MG63 (cell line): ENCODE measurements around the gene SLC35D1. TPM values are rescaled to one million over a fixed set of nuclear protein-coding genes. Genes with fewer than 3 reads are reported as not detected.
"Not testable (repeated sequence)": the region's sequence is repeated elsewhere in the genome, so short reads cannot be mapped to it uniquely, and the experiment has no call there.

Experiments used
- DNase-seq: peaks from one replicate; pipeline ENCODE4 v3.0.0-alpha.2; 2020
- H3K27me3 ChIP-seq: fragments of 250-450 bp; sonication (Bioruptor Pico); 2 replicates; pipeline ENCODE4 v1.5.1; 2020; ENCODE audit warnings: mild to moderate bottlenecking, moderate library complexity
- H3K36me3 ChIP-seq: fragments of 250-450 bp; sonication (Bioruptor Pico); 2 replicates; pipeline ENCODE4 v1.5.1; 2020; ENCODE audit warnings: mild to moderate bottlenecking, moderate library complexity
- H3K4me3 ChIP-seq: fragments of 250-450 bp; sonication (Bioruptor Pico); 2 replicates; pipeline ENCODE4 v1.5.1; 2020; ENCODE audit warnings: mild to moderate bottlenecking, moderate library complexity
- H3K9me3 ChIP-seq: fragments of 250-450 bp; sonication (Bioruptor Pico); 2 replicates; pipeline ENCODE4 v1.5.1; 2020; ENCODE audit warnings: mild to moderate bottlenecking, moderate library complexity
- total RNA-seq: library from RNA; depleted of rRNA; stranded (reverse); fragments of >200 nt; shearing (Covaris generic); gene quantifications from 2 replicates; pipeline ENCODE4 v1.2.3, GENCODE V29; 2014; ENCODE audit warnings: low replicate concordance

Gene SLC35D1
- total RNA-seq, 1 experiment from 2014 or later: 4.1 TPM

DNA sequence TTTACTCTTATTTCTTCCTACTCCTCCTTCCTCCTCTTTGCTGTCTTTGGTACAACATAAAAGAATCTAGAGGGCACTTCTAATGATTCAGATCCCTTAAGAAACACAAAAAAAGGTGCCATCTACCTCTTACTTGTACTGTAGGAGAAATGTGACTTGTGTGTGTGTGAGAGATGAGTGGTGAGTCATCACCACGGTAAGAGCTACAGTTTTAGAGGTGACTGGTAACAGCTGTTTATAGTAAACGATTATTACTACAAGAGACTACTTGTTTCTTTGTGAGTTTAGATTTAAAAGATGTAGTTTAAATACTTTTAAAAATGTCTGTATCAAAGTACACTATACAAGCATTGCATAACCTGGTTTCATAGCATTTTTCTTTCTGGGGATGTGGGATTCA is 40.4 kb downstream of the SLC35D1 start:
- peaks cover 12% of the 10 kb centered on the region for H3K36me3 ChIP-seq
- no peak for DNase-seq
- peaks cover 2% of the 10 kb centered on the region; the same call in 1 of the 2 replicates for H3K9me3 ChIP-seq
- no peak overlapping the region for H3K4me3 ChIP-seq
- H3K27me3 ChIP-seq: no peaks in the 10 kb centered on the region

DNA sequence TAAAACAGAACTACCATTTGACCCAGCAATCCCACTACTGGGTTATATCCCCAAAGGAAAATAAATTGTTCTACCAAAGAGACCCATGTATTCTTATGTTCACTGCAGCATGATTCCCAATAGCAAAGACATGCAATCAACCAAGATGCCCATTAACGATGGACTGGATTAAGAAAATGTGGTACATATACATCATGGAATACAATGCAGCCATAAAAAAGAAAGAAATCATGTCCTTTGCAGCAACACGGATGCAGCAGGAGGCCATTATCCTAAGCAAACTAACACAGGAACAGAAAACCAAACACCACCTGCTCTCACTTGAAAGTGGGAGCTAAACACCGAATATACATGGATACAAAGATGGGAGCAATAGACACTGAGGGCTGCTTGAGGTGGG is 44.2 kb downstream of the SLC35D1 start:
- H3K4me3 ChIP-seq: no peak overlapping the region
- DNase-seq: no peak
- peaks cover 6% of the 10 kb centered on the region for H3K36me3 ChIP-seq
- no peaks in the 10 kb centered on the region for H3K27me3 ChIP-seq
- peaks cover 2% of the 10 kb centered on the region; the same call in 1 of the 2 replicates for H3K9me3 ChIP-seq

DNA sequence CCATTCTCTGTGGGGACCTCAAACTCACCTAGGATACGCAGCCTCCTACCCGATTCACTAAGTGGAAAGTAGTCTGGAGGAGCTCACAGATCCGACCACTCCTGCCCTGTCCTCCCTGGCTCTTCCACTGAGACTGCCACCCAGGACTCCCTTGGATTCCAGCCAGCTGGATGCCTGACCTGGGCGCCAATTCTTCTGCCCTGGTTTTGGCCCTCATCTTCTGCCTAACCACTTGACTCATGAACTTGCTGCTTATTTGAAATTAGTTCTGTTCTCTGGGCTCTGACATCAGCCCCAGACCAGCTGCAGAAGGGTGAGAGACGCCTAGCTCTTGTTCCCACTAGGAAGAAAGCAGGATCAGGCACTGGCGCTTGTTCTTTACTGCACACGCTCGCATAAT is 48.9 kb downstream of the SLC35D1 start:
- no peak for DNase-seq

DNA sequence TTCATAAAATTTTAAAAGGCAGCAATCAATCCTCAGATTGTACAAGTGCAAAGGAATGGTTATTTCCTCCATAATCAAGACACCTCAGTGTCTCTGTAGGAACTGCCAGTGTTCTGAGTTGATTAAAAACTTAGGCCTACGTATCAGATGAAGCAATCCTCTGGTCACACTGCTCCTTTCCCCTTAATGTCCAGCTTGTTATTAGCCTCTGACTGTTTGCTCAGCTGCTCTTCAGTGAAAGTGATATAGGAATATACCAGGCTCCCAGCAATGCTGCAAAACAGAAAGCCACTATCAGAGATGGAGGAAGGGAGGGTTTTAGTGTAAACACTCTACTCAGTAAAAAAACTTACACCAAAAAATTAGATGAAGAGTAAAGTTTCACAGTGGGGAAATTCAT is 49.8 kb downstream of the SLC35D1 start:
- no peak for DNase-seq
- Histone ChIP-seq H3K36me3 (peaks cover 10% of the 10 kb centered on the region), H3K9me3 (no peaks in the 10 kb centered on the region), H3K27me3 (no peaks in the 10 kb centered on the region), H3K4me3 (no peak overlapping the region)

More for the DNA sequence above, 48.9 kb downstream of the SLC35D1 start:
- Histone ChIP-seq H3K27me3 (no peaks in the 10 kb centered on the region), H3K4me3 (no peak overlapping the region), H3K36me3 (peaks cover 10% of the 10 kb centered on the region), H3K9me3 (no peaks in the 10 kb centered on the region)

DNA sequence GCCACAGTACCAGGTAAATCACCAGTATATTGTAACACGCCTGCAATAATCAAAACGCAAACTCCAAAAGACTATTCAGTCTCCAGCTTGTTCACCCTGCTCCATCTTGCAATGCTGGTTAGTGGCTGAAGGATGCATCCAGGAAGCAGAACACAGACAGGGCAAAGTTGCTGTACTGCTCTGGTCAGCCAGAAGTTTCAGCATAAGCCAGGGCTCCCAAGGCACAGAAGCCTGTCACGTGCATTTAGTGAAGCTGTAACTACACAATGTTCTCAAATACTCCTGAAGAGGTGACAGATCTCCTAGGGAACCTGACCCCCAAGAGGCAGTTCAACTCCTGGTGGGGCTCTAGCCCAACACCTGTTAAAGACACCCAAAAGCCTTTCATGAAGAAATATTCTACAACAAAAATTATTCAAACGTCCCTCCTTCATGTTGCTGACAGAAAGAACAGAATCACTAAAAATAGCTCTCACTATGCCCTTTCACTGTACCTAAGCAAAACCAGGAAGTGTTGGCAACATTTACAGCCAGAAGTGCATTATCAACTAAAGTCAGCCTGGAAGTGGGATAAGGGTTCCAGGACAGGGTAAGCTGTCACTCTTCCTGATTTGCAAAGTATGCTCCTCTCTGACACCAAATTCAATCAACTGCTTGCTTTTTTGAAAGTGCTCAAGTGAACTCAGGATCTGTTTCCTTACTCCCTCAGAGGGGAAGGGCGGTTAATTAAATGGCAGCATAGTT is 52.1 kb downstream of the SLC35D1 start:
- H3K4me3 ChIP-seq: no peak overlapping the region
- no peaks in the 10 kb centered on the region for H3K27me3 ChIP-seq
- DNase-seq: no peak
- H3K9me3 ChIP-seq: no peaks in the 10 kb centered on the region
- H3K36me3 ChIP-seq: peaks cover 8% of the 10 kb centered on the region

DNA sequence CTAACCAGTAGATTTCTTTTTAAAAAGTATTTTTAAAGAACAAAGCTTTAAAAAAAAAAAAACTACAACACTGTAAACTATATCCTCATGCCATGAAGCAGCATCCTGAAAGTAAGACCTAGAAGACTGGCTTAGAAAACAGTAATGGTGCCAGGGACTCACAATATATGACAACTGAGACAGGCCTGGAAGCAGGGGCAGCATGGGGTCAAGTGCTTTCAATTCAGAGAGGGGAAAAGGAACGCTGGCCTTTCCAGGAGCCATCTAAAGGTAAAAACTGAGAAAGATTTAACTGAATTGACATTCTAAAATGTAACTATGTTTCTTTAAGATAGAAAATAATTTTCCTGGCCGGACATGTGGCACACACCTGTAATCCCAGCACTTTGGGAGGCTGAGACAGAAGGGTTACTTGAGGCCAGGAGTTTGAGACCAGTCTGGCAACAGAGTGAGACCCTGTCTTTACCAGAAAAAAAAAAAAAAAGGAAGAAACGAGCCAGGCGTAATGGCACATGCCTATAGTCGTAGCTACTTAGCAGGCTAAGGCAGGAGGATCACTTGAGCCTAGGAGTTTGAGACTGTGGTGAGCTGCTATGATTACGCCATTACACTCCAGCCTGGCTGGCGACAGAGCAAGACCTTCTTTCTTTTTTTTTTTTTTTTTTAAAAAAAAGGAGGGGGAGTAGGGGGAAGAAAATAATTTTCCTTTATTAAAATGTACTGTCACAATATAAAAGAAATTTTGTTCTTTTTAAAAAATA is 54.1 kb downstream of the SLC35D1 start:
- peaks cover 8% of the 10 kb centered on the region for H3K36me3 ChIP-seq
- H3K27me3 ChIP-seq: no peaks in the 10 kb centered on the region
- DNase-seq: no peak
- no peak overlapping the region for H3K4me3 ChIP-seq
- no peaks in the 10 kb centered on the region for H3K9me3 ChIP-seq

DNA sequence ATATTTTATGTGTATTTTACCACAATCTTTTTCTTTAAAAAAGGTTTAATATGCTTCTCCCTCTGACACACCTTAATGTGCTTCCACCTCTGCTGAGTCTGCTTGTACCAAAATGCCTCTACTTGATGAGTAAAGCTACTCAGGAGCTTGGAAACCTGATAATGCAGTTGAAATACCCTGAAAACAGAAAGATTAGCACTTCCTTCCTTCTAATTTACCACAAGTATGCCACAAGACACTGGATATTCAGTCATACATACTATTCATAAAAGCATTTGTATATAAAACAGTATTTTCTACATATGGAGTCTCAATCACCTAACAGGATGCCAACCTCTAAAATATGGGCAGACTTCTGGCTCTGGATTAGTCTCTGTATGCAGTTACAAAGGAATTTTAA is 55.0 kb downstream of the SLC35D1 start:
- no peaks in the 10 kb centered on the region for H3K9me3 ChIP-seq
- no peak overlapping the region for H3K4me3 ChIP-seq
- H3K36me3 ChIP-seq: peaks cover 6% of the 10 kb centered on the region
- H3K27me3 ChIP-seq: no peaks in the 10 kb centered on the region
- no peak for DNase-seq

DNA sequence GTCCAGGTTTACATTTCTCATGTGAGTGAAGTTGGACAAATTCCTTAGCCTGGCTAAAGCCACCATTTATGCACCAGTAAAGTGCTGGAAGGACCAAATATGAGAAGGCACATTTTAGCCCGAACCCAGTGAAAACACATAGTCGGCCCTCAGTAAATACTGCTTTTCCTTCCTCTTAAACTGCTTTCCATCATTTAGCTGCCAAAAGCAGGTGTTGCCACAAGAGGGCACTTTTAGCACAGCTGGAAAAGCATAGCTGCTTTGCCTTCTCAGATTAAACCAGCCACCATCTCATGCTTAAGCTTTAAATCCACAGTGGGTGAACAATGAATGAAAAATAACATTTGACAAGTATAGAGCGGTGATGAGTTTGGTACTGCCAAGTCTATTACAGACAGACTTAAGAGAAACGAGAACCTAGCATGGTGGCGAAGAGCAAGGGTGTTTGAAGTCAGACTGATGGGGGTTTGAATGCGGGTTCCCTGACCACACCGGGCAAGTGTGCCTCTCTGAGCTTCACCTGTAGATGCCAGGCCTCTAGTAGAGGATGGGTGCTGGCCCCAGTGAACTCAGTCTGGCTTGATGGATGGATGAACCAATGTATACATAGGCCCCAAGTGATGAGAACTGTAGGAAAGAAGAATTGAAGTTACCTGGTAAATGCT is 57.8 kb downstream of the SLC35D1 start:
- H3K9me3 ChIP-seq: no peaks in the 10 kb centered on the region
- DNase-seq: peak; percentile 39
- no peaks in the 10 kb centered on the region for H3K27me3 ChIP-seq
- no peak overlapping the region for H3K4me3 ChIP-seq
- no peaks in the 10 kb centered on the region; the same call in none of the 2 replicates for H3K36me3 ChIP-seq

DNA sequence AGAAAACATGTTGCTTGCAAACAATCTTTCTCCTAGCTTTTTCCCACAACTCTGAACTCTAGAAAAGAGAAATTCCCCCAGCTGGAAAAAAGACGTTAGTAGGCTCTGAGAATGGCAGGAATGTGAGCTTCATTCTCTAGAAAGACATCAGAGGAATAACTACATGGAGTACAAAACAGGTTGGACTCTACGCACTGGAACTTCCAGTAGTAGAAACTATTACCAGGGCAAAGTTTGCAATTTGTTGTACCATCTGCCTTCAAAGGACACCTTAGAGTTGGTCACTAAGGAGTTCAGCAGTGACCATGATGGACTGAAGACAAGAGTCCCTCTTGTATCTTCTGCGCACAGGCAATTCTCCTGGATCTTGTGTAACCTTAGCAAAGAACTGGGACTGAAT is 60.9 kb downstream of the SLC35D1 start:
- peaks cover 20% of the 10 kb centered on the region for H3K36me3 ChIP-seq
- no peak overlapping the region for H3K4me3 ChIP-seq
- no peaks in the 10 kb centered on the region for H3K27me3 ChIP-seq
- no peaks in the 10 kb centered on the region for H3K9me3 ChIP-seq
- no peak for DNase-seq

DNA sequence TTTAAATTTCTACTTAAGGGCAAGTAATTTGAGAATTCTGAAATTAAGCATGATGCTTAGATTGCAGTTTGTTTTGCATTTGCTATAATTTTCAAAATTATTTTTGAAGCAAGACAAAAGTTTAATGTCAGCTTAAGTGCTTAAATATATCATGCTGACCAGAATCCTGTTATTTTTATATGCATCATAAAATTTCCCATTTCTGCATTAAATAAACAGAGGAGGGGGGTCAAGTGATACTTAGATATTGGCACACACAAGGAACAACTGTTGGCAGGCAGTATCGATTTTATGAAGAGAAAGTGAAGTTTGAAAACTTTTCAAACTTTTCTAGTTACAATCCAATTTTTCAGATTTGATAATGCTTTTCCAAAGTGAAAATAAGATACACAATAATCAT is 68.1 kb downstream of the SLC35D1 start:
- Histone ChIP-seq H3K36me3 (peaks cover 79% of the 10 kb centered on the region), H3K4me3 (no peak overlapping the region), H3K27me3 (no peaks in the 10 kb centered on the region)

DNA sequence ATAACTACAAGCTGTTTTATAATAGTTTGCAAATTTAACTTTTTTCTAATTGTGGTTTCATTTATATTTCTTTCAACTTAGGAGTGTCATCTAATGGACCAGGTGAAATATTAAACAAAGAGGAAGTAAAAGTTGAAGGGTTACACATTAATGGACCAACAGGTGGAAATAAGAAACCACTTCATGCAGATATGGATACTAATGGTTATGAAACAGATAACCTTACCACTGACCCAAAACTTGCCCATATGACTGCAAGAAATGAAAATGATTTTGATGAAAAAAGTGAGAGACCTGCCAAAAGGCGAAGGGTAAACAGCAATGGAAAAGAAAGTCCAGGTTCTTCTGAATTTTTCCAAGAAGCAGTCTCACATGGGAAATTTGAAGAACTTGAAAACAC is 69.5 kb downstream of the SLC35D1 start:
- peaks cover 75% of the 10 kb centered on the region for H3K36me3 ChIP-seq
- no peaks in the 10 kb centered on the region for H3K9me3 ChIP-seq
- no peak overlapping the region for H3K4me3 ChIP-seq
- H3K27me3 ChIP-seq: no peaks in the 10 kb centered on the region
- no peak for DNase-seq

More for the DNA sequence above, 68.1 kb downstream of the SLC35D1 start:
- H3K9me3 ChIP-seq: no peaks in the 10 kb centered on the region
- DNase-seq: no peak

DNA sequence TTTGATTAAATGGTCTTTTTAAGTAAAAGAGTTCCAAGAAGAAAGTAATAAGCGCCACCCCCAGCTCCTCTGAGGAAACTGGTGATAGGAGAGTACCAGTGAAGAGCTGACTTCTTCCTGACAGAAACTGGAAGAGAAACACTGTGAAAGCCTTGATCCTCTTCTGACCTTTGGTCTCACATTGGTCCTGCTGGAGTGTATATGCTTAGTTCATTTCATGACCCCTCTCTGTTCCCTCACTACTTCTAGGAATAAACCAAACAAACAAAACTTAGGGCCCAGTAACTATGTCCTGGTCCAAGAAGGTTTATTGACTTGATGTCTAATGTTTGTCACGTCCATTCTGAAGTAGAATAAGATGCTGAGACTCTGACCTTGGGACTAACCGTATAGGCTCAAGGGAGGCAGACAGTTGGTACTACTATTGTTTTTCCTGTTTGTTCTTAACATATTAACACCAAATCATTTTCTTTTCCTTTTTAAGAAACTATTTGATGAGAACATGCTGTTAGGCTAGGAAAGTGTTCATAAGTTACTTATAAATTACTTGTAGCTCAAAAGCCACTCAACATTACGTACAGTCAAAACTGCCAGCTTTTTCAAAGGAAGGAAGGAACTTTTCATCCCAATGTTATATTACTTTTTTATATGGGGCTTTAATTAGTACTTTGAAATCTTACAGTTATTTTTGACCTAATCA is 71.2 kb downstream of the SLC35D1 start:
- H3K27me3 ChIP-seq: no peaks in the 10 kb centered on the region
- no peaks in the 10 kb centered on the region for H3K9me3 ChIP-seq
- H3K36me3 ChIP-seq: peaks cover 76% of the 10 kb centered on the region
- no peak for DNase-seq
- no peak overlapping the region for H3K4me3 ChIP-seq

DNA sequence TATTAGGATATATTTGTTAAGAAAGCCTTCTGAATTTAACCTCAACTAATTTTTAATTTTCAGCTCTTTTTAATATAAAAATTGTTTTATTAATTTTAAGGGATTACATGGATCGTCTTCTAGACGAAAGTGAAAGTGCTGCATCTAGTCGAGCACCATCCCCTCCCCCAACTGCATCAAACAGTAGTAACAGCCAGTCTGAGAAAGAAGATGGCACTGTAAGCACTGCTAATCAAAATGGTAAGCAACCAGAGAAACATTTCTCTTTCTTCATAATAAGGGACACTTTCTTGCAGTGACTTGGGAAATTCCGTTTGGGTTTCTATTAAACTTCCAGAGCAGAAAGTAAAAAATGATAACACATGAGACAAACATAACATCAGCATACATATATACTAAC is 72.3 kb downstream of the SLC35D1 start:
- DNase-seq: no peak
- H3K27me3 ChIP-seq: no peaks in the 10 kb centered on the region
- no peaks in the 10 kb centered on the region for H3K9me3 ChIP-seq
- no peak overlapping the region for H3K4me3 ChIP-seq
- peaks cover 77% of the 10 kb centered on the region for H3K36me3 ChIP-seq

DNA sequence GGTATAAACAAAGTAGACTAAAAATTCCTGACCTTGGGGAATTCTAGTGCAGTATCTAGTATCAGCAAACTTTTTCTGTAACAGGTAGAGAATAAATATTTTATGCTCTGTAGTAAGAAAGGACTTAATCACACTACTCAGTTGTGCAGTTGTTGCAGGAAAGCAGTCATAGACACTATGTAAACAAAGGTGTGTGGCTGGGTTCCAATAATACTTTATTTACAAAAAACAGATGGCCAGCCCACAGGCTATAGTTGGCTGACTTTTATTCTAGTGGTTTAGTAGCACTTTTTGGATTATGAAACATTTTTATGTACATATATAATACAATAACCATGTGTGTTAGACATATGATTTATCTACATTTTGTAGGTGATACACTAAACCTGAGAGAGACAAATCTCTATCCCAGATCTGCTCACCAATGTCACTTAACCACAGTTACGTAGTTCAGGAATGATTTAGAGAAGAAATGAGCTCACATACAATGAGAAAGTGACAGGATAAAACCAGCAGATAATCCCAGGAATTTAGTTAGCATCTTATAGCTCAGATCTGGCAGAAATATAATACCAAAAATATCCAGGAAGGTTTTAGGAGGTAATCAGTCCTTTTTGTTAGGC is 73.1 kb downstream of the SLC35D1 start:
- H3K4me3 ChIP-seq: no peak overlapping the region
- H3K36me3 ChIP-seq: peaks cover 75% of the 10 kb centered on the region
- H3K27me3 ChIP-seq: no peaks in the 10 kb centered on the region
- DNase-seq: no peak
- H3K9me3 ChIP-seq: no peaks in the 10 kb centered on the region

DNA sequence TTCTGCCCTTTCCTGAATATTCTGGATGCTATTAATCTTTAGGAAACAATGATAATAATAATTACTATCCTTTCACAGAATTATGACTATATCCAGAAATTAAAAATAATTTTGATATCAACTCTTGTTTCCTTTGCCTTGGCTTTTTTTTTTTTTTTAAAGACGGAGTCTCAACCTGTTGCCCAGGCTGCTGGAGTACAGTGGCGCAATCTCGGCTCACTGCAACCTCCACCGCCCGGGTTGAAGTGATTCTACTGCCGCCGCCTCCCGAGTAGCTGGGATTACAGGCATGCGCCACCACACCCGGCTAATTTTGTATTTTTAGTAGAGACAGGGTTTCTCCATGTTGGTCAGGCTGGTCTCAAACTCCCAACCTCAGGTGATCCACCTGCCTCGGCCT is 74.3 kb downstream of the SLC35D1 start:
- not testable (repeated sequence) for H3K4me3 ChIP-seq, DNase-seq, H3K27me3 ChIP-seq, H3K9me3 ChIP-seq
- H3K36me3 ChIP-seq: peaks cover 75% of the 10 kb centered on the region

DNA sequence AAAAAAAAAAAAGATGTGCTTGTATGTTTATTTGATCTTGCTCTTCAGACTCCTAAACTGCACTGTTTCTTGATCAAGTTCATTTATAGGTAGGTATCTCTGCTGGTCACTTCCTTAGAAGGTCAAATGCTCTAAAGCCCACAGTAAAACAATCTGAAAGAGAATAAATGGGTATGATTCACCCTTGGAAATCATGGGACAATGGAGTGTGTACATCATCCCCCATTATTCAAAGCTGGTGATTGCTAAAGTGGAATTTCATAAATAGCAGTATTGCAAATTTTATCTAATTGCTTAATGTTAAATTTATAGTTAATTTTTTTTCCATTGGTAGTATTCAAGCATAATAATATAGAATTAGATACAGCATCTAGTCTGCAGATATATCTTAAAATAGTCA is 75.7 kb downstream of the SLC35D1 start:
- DNase-seq: no peak
- Histone ChIP-seq H3K4me3 (no peak overlapping the region), H3K9me3 (no peaks in the 10 kb centered on the region), H3K36me3 (peaks cover 62% of the 10 kb centered on the region), H3K27me3 (no peaks in the 10 kb centered on the region)
